HAP-1 (cell line): ENCODE results near the gene ARMH4.

Experiments used
- DNase-seq, 2 experiments: peaks; one replicate each; pipeline ENCODE4 v3.0.0-alpha.2; 2016 to 2020; ENCODE audit warnings: low spot score in 2 of 2
- H3K27me3 ChIP-seq: fragments of 250-450 bp; sonication (Bioruptor Pico); 2 replicates; pipeline ENCODE4 v1.5.1; 2020; ENCODE audit warnings: low read depth, mild to moderate bottlenecking, moderate library complexity
- H3K36me3 ChIP-seq: fragments of 250-450 bp; sonication (Bioruptor Pico); replicated peaks from 2 replicates; pipeline ENCODE4 v1.5.1; 2020; ENCODE audit warnings: mild to moderate bottlenecking
- H3K4me1 ChIP-seq: fragments of 250-450 bp; sonication (Bioruptor Pico); 2 replicates; pipeline ENCODE4 v1.5.1; 2020; ENCODE audit warnings: mild to moderate bottlenecking
- H3K4me3 ChIP-seq: fragments of 250-450 bp; sonication (Bioruptor Pico); 2 replicates; pipeline ENCODE4 v1.5.1; 2020; ENCODE audit warnings: mild to moderate bottlenecking, moderate library complexity
- H3K9me3 ChIP-seq: fragments of 250-450 bp; sonication (Bioruptor Pico); 2 replicates; pipeline ENCODE4 v1.5.1; 2020; ENCODE audit warnings: mild to moderate bottlenecking, moderate library complexity
- in situ Hi-C: fragments of 300-500 bp; cut with MboI; formaldehyde crosslinking; loops from 3 replicates; pipeline ENCODE4 v1.14.3; 2020; ENCODE audit warnings: low sequenced_read_pairs, inconsistent platforms, mixed read lengths

The ARMH4 gene

GRCh38 chr14:58072288-58073071, 79.5 kb downstream of the ARMH4 start:
- Histone ChIP-seq H3K4me3 (no peak overlapping the region), H3K4me1 (no peaks in the 10 kb centered on the region), H3K27me3 (no peaks in the 10 kb centered on the region), H3K36me3 (no peaks in the 10 kb centered on the region), H3K9me3 (no peaks in the 10 kb centered on the region)
- in situ Hi-C loops, result loop anchor here (25.0 kb wide), 2 partner anchors 385 to 585 kb away; partner anchors contain the start of gene CCDC198
- peak; percentile 65 to 76 for DNase-seq

- no peak overlapping the region for H3K4me3 ChIP-seq
- H3K9me3 ChIP-seq, result no peaks in the 10 kb centered on the region
- no peak for DNase-seq
- H3K4me1 ChIP-seq, result no peaks in the 10 kb centered on the region
- H3K27me3 ChIP-seq, result no peaks in the 10 kb centered on the region
- H3K36me3 ChIP-seq, result no peaks in the 10 kb centered on the region
- in situ Hi-C loops, result loop anchor here (25.0 kb wide), 2 partner anchors 384 to 584 kb away; partner anchors contain the start of gene CCDC198
Observed at GRCh38 chr14:58071341-58071740, 80.7 kb downstream of the ARMH4 start.

- H3K4me3 ChIP-seq, result no peak overlapping the region
- in situ Hi-C loops, result loop anchor here (25.0 kb wide), 2 partner anchors 381 to 581 kb away; partner anchors contain the start of gene CCDC198
- DNase-seq, result no peak
- no peaks in the 10 kb centered on the region for H3K9me3 ChIP-seq
- H3K4me1 ChIP-seq, result no peaks in the 10 kb centered on the region
- no peaks in the 10 kb centered on the region for H3K36me3 ChIP-seq
- H3K27me3 ChIP-seq, result no peaks in the 10 kb centered on the region
Observed at GRCh38 chr14:58068306-58068705, 83.7 kb downstream of the ARMH4 start.

- no peak for DNase-seq
- no peaks in the 10 kb centered on the region for H3K4me1 ChIP-seq
- no peaks in the 10 kb centered on the region for H3K27me3 ChIP-seq
- no peaks in the 10 kb centered on the region for H3K36me3 ChIP-seq
- in situ Hi-C loops, result loop anchor here (25.0 kb wide), 2 partner anchors 379 to 579 kb away; partner anchors contain the start of gene CCDC198
- H3K9me3 ChIP-seq, result no peaks in the 10 kb centered on the region
- H3K4me3 ChIP-seq, result no peak overlapping the region
Observed at GRCh38 chr14:58066115-58066514, 85.9 kb downstream of the ARMH4 start.

GRCh38 chr14:58061581-58061980, 90.4 kb downstream of the ARMH4 start:
- H3K9me3 ChIP-seq, result no peaks in the 10 kb centered on the region
- H3K27me3 ChIP-seq, result no peaks in the 10 kb centered on the region
- no peaks in the 10 kb centered on the region for H3K36me3 ChIP-seq
- no peak for DNase-seq
- in situ Hi-C loops, result loop anchor here (25.0 kb wide), 2 partner anchors 374 to 574 kb away; partner anchors contain the start of gene CCDC198
- H3K4me3 ChIP-seq, result no peak overlapping the region
- no peaks in the 10 kb centered on the region for H3K4me1 ChIP-seq

- in situ Hi-C loops, result loop anchor here (25.0 kb wide), 2 partner anchors 374 to 574 kb away; partner anchors contain the start of gene CCDC198
- Histone ChIP-seq H3K36me3 (no peaks in the 10 kb centered on the region), H3K27me3 (no peaks in the 10 kb centered on the region), H3K4me1 (no peaks in the 10 kb centered on the region), H3K9me3 (no peaks in the 10 kb centered on the region), H3K4me3 (no peak overlapping the region)
- no peak for DNase-seq
Observed at GRCh38 chr14:58060898-58061297, 91.1 kb downstream of the ARMH4 start.

- Histone ChIP-seq H3K9me3 (no peaks in the 10 kb centered on the region), H3K4me1 (no peaks in the 10 kb centered on the region), H3K36me3 (no peaks in the 10 kb centered on the region), H3K27me3 (no peaks in the 10 kb centered on the region), H3K4me3 (no peak overlapping the region)
- in situ Hi-C loops, result loop anchor here (25.0 kb wide), 2 partner anchors 373 to 573 kb away; partner anchors contain the start of gene CCDC198
- DNase-seq, result no peak
Observed at GRCh38 chr14:58060077-58060476, 91.9 kb downstream of the ARMH4 start.

GRCh38 chr14:58059126-58059525, 92.9 kb downstream of the ARMH4 start:
- DNase-seq, result peak in 1 of 2 experiments; percentile 20
- H3K4me1 ChIP-seq, result no peaks in the 10 kb centered on the region
- H3K36me3 ChIP-seq, result no peaks in the 10 kb centered on the region
- no peaks in the 10 kb centered on the region for H3K27me3 ChIP-seq
- no peak overlapping the region for H3K4me3 ChIP-seq
- H3K9me3 ChIP-seq, result no peaks in the 10 kb centered on the region
- in situ Hi-C loops, result loop anchor here (25.0 kb wide), 2 partner anchors 372 to 572 kb away; partner anchors contain the start of gene CCDC198

GRCh38 chr14:58055497-58056010, 96.5 kb downstream of the ARMH4 start:
- in situ Hi-C loops, result loop anchor here (25.0 kb wide), 2 partner anchors 368 to 568 kb away; partner anchors contain the start of gene CCDC198
- no peaks in the 10 kb centered on the region for H3K36me3 ChIP-seq
- no peaks in the 10 kb centered on the region for H3K27me3 ChIP-seq
- H3K9me3 ChIP-seq, result no peaks in the 10 kb centered on the region
- DNase-seq, result no peak
- no peaks in the 10 kb centered on the region for H3K4me1 ChIP-seq
- H3K4me3 ChIP-seq, result no peak overlapping the region

- in situ Hi-C loops, result loop anchor here (25.0 kb wide), 2 partner anchors 367 to 567 kb away; partner anchors contain the start of gene CCDC198
Observed at GRCh38 chr14:58054100-58054499, 97.9 kb downstream of the ARMH4 start.

GRCh38 chr14:58048219-58048618, 103.8 kb downstream of the ARMH4 start:
- in situ Hi-C loops, result no loop called here
- peaks cover 6% of the 10 kb centered on the region; the same call in 1 of the 2 replicates for H3K4me1 ChIP-seq
- no peaks in the 10 kb centered on the region for H3K36me3 ChIP-seq
- no peak for DNase-seq
- no peaks in the 10 kb centered on the region for H3K9me3 ChIP-seq
- H3K27me3 ChIP-seq, result no peaks in the 10 kb centered on the region
- H3K4me3 ChIP-seq, result no peak overlapping the region

More at GRCh38 chr14:58054100-58054499, 97.9 kb downstream of the ARMH4 start:
- no peak overlapping the region for H3K4me3 ChIP-seq
- H3K4me1 ChIP-seq, result no peaks in the 10 kb centered on the region
- no peaks in the 10 kb centered on the region for H3K9me3 ChIP-seq
- no peak for DNase-seq
- no peaks in the 10 kb centered on the region for H3K27me3 ChIP-seq
- no peaks in the 10 kb centered on the region for H3K36me3 ChIP-seq

- no peak for DNase-seq
- Histone ChIP-seq H3K4me3 (no peak overlapping the region), H3K36me3 (no peaks in the 10 kb centered on the region), H3K9me3 (no peaks in the 10 kb centered on the region), H3K4me1 (no peaks in the 10 kb centered on the region), H3K27me3 (no peaks in the 10 kb centered on the region)
- in situ Hi-C loops, result no loop called here
Observed at GRCh38 chr14:58027904-58028303, 124.1 kb downstream of the ARMH4 start.

GRCh38 chr14:58026967-58027366, 125.0 kb downstream of the ARMH4 start:
- no peaks in the 10 kb centered on the region for H3K27me3 ChIP-seq
- H3K4me3 ChIP-seq, result no peak overlapping the region
- no peaks in the 10 kb centered on the region for H3K4me1 ChIP-seq
- no peaks in the 10 kb centered on the region for H3K9me3 ChIP-seq
- in situ Hi-C loops, result no loop called here
- no peak for DNase-seq
- no peaks in the 10 kb centered on the region for H3K36me3 ChIP-seq

GRCh38 chr14:58026219-58026618, 125.8 kb downstream of the ARMH4 start:
- Histone ChIP-seq H3K27me3 (no peaks in the 10 kb centered on the region), H3K4me1 (no peaks in the 10 kb centered on the region), H3K9me3 (no peaks in the 10 kb centered on the region), H3K36me3 (no peaks in the 10 kb centered on the region), H3K4me3 (no peak overlapping the region)
- DNase-seq, result no peak
- in situ Hi-C loops, result no loop called here
